ENCODE results near the gene TRAM1L1. TPM values are rescaled to one million over a fixed set of nuclear protein-coding genes. Genes with fewer than 3 reads are reported as not detected.

Gene TRAM1L1
- total and polyA plus RNA-seq, 12 donors: 0.13 to 1.6 (median 0.90) TPM; not detected in 1

DNA sequence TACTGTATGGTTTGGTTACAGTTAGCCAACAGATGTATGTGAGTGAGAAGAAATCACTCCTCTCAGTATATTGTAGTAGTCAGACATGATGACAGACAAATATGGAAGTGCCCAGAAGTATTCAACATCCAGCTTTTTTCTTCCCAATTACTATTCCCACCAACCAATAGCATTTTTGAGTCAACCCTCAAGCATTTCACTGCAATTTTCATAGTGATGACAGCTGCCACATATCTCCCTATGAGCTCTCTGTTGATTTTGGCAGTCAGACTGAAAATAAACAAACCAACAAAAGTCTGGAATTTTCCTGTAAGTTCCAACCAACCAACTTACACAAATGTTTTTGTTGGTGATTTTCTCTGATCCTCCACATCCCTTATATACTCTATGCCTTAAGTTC, 8.2 kb upstream of the TRAM1L1 start:
- H3K4me1 ChIP-seq: no peaks in the 10 kb centered on the region
- no peak for ATAC-seq

DNA sequence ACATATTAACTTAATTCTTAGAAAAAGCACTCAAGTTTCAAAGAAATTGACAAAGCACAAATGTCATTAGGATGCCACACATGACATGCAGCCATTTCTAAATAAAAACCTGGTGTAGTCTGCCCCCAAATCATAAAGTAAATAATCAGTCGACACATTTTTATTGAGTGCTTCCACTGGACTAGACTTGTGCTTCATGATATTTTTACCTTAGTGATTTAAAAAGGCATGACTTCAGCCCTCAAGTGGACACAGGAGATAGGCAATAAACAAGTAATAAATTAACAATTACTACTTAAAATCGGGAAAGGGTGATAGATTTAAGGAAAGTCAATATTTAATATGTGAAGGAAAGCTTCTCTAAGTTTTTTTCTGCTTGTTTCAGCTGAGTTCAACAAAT, 7.6 kb downstream of the TRAM1L1 start:
- no peak for DNase-seq
- H3K27ac ChIP-seq: no peak overlapping the region
- H3K4me3 ChIP-seq: no peak overlapping the region
- intact Hi-C loops (cut with DNase I): no loop called here
- no peaks in the 10 kb centered on the region for H3K36me3 ChIP-seq
- TF ChIP-seq, protein P1, sequence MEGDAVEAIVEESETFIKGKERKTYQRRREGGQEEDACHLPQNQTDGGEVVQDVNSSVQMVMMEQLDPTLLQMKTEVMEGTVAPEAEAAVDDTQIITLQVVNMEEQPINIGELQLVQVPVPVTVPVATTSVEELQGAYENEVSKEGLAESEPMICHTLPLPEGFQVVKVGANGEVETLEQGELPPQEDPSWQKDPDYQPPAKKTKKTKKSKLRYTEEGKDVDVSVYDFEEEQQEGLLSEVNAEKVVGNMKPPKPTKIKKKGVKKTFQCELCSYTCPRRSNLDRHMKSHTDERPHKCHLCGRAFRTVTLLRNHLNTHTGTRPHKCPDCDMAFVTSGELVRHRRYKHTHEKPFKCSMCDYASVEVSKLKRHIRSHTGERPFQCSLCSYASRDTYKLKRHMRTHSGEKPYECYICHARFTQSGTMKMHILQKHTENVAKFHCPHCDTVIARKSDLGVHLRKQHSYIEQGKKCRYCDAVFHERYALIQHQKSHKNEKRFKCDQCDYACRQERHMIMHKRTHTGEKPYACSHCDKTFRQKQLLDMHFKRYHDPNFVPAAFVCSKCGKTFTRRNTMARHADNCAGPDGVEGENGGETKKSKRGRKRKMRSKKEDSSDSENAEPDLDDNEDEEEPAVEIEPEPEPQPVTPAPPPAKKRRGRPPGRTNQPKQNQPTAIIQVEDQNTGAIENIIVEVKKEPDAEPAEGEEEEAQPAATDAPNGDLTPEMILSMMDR (IDR thresholded peaks at IDR 0.05): no peak
- WGBS, 2 donors: 78 to 91% methylated on average over 2 of the region's 2 CpGs
- H3K9me3 ChIP-seq: peaks cover 0 to 11% (median 0%) of the 10 kb centered on the region in 11 donors
- ATAC-seq: no peak
- H3K27me3 ChIP-seq: no peaks in the 10 kb centered on the region
- no peaks in the 10 kb centered on the region for H3K4me1 ChIP-seq

More for the DNA sequence above, 8.2 kb upstream of the TRAM1L1 start:
- no peak for DNase-seq
- Histone ChIP-seq H3K36me3 (no peaks in the 10 kb centered on the region), H3K9me3 (no peaks in the 10 kb centered on the region), H3K27me3 (no peaks in the 10 kb centered on the region), H3K27ac (no peak overlapping the region), H3K4me3 (no peak overlapping the region)
- TF ChIP-seq, protein P1 (IDR thresholded peaks at IDR 0.05): no peak
- intact Hi-C loops (cut with DNase I): no loop called here

DNA sequence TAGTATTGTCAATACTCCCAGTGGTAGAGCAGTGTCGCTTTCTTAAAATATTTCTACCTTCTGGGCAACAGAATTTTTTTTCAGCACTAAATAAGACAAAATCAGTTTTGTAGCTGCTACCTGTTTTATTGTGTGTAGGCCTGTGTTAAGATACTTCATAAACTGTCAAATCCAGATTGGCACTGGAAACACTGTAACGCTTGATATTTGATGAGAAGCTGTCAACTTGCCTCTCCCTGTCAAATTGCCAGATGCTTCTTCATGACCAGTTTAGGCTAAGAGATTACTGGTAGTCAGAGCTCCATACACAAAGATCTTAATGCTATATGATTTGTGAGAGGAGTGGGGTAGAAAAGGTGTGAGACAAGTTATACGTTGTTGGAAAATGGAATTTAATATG, 17.3 kb downstream of the TRAM1L1 start:
- intact Hi-C loops (cut with DNase I): no loop called here
- no peak overlapping the region for H3K27ac ChIP-seq
- no peaks in the 10 kb centered on the region for H3K27me3 ChIP-seq
- H3K36me3 ChIP-seq: no peaks in the 10 kb centered on the region
- no peak for DNase-seq
- WGBS, 2 donors: 83 to 84% methylated on average over 3 of the region's 3 CpGs
- TF ChIP-seq, protein P1 (IDR thresholded peaks at IDR 0.05): no peak
- ATAC-seq: no peak
- H3K9me3 ChIP-seq: peaks cover 0 to 2% (median 0%) of the 10 kb centered on the region in 11 donors
- H3K4me1 ChIP-seq: no peaks in the 10 kb centered on the region
- H3K4me3 ChIP-seq: no peak overlapping the region

DNA sequence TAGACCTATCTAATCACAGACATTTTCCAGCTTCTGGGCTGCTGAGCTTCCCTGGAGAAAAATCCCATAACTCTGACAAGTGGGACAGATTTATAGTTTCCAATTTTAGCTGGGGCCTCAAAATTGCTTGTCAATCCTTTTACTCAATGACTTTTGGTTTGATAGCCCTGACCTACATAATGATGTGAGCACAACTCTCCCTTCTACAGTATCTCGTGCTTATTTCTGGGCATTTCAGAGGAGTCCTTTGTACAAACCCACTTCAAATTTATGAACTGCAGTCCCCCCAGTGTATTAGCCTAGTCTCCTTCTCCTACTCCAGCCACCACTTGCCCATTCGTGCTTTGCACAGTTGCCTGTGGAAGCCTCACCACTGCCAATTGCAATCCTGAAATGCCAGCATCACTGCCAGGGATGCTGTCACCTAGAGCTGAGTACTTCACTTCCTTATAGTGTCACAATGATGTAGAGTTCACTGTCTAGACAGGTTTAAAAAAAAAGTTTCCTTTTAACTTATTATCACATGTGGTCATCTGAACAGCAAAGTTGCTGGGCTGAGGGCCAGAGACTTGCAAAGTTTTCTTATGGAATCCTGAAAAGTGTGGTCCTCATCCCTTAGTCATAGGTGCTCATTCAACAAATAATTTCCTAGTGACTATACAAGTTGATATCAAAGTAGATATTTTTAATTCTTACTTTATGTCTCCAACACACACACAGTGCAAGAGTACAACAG, 21.2 kb downstream of the TRAM1L1 start:
- Histone ChIP-seq H3K4me3 (no peak overlapping the region), H3K36me3 (no peaks in the 10 kb centered on the region), H3K27ac (no peak overlapping the region), H3K27me3 (no peaks in the 10 kb centered on the region), H3K4me1 (no peaks in the 10 kb centered on the region), H3K9me3 (peaks cover 0 to 6% (median 0%) of the 10 kb centered on the region in 11 donors)
- 70 to 85% methylated on average over 2 of the region's 2 CpGs for WGBS, 2 donors
- ATAC-seq: no peak
- TF ChIP-seq, protein P1 (IDR thresholded peaks at IDR 0.05): no peak
- intact Hi-C loops (cut with DNase I): no loop called here
- DNase-seq: no peak

Data from heart right ventricle (tissue), 16 donors.